Left kidney (tissue), 2 donors: ENCODE data around the gene CPT1B. TPM values are rescaled to one million over a fixed set of nuclear protein-coding genes. Genes with fewer than 3 reads are reported as not detected.

Source experiments
- DNase-seq: peaks from one replicate; pipeline ENCODE4 v3.0.0-alpha.2; 2013
- polyA plus RNA-seq: library from polyadenylated mRNA; unstranded; fragments of 120-200 nt; gene quantifications from one replicate; pipeline ENCODE4 v1.2.1, GENCODE V29; 2013; ENCODE audit not compliant: insufficient read length

CPT1B gene
- polyA plus RNA-seq, 1 donor: 15.9 TPM

GRCh38 chr22:50569896-50570535, 8.2 kb downstream of the CPT1B start:
- DNase-seq: no peak

- no peak for DNase-seq
Observed at GRCh38 chr22:50569041-50569459, 9.2 kb downstream of the CPT1B start.

- no peak for DNase-seq
Observed at GRCh38 chr22:50568626-50569025, 9.6 kb downstream of the CPT1B start.

GRCh38 chr22:50567721-50568252, 10.4 kb downstream of the CPT1B start:
- no peak for DNase-seq

GRCh38 chr22:50564289-50564688, 13.9 kb downstream of the CPT1B start:
- DNase-seq: no peak

- DNase-seq: no peak
Observed at GRCh38 chr22:50563413-50564160, 14.6 kb downstream of the CPT1B start.

GRCh38 chr22:50562523-50563412, 15.5 kb downstream of the CPT1B start, which contains the start of gene SYCE3:
Gene SYCE3 (minus strand): TSS chr22:50562919. CDS start chr22:50556405, 6,514 bp downstream.
- DNase-seq: peak; percentile 95

- no peak for DNase-seq
Observed at GRCh38 chr22:50561401-50562358, 16.5 kb downstream of the CPT1B start.

GRCh38 chr22:50560034-50560433, 18.2 kb downstream of the CPT1B start:
- DNase-seq: no peak

- DNase-seq: no peak
Observed at GRCh38 chr22:50556703-50557102, 21.5 kb downstream of the CPT1B start.

GRCh38 chr22:50553310-50553709, 24.9 kb downstream of the CPT1B start:
- DNase-seq: no peak

GRCh38 chr22:50551160-50551752, 27.0 kb downstream of the CPT1B start:
- DNase-seq: no peak

GRCh38 chr22:50550395-50550794, 27.8 kb downstream of the CPT1B start:
- no peak for DNase-seq

- no peak for DNase-seq
Observed at GRCh38 chr22:50548921-50549790, 29.1 kb downstream of the CPT1B start.

GRCh38 chr22:50548040-50548920, 29.9 kb downstream of the CPT1B start:
- no peak for DNase-seq

- DNase-seq: no peak
Observed at GRCh38 chr22:50547263-50547985, 30.8 kb downstream of the CPT1B start.

GRCh38 chr22:50546326-50547262, 31.6 kb downstream of the CPT1B start:
- DNase-seq: no peak
